GM21526 (cell line): ENCODE results near the gene KCNAB1.

ENCODE experiments used
- ATAC-seq: cut with Tn5 transposase; IDR thresholded peaks from one replicate; pipeline ENCODE4 v1.9.1; 2021; ENCODE audit warnings: moderate library complexity; ENCODE audit not compliant: unreplicated experiment, low FRiP score

Gene KCNAB1

GRCh38 chr3:156516284-156516683 lies 395.9 kb downstream of the KCNAB1 start:
- ATAC-seq, result no peak

DNA sequence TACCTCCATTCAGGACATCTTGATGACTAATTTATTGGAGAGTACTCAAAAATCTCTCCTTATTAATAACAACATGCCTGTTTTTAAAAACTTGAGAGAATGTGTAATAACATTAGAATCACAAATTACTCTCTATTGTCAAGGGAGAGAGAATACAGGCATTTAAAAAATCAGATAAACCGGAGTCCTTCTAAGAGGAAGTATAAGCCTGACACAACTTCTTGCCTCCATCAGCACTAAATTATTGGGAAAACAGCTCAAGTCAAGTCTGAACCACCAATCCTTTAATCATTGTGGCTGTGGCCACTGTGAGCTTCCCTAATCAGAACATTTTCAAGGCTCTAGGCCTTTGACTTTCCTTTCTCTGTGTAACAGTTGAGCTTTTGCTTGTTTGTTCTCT lies 396.6 kb downstream of the KCNAB1 start:
- no peak for ATAC-seq

DNA sequence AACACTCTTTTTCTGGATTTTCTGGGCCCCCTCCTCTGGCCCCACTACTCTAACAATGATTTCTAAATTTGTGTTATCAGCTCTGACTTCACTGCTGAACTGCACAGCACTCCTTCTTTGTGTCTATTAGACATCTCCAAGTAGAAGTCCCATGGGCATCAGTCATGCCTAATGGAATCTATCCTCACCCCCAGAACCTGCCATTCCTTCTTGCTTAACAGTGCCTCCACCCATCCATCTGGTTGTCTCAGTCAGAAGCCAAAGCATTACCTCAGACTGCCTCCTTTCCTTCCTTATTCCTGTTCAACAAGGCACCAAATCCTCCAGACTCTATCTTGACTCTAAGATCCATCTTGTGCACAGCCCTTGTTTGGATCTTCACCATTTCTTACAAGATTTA lies 398.3 kb downstream of the KCNAB1 start:
- ATAC-seq, result no peak

- ATAC-seq, result peak; percentile 45
These were observed 399.4 kb downstream of the KCNAB1 start for GRCh38 chr3:156519758-156520162.

- ATAC-seq, result no peak
These were observed 402.3 kb downstream of the KCNAB1 start for GRCh38 chr3:156522673-156523072.

DNA sequence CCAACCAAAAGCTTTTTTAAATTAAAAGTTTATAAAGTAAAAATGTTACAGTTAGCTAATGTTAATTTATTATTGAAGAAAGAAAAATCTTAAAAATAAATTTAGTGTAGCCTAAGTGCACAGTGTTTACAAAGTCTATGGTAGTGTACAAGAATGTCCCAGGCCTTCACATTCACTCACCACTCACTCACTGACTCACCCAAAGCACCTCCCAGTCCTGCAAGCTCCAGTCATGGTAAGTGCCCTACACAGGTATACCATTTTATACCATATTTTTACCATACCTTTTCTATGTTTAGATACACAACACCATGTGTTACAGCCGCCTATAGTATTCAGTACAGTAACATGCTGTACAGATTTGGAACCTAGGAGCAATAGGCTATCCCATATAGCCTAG lies 405.4 kb downstream of the KCNAB1 start:
- no peak for ATAC-seq

GRCh38 chr3:156527060-156527459 lies 406.7 kb downstream of the KCNAB1 start:
- no peak for ATAC-seq

DNA sequence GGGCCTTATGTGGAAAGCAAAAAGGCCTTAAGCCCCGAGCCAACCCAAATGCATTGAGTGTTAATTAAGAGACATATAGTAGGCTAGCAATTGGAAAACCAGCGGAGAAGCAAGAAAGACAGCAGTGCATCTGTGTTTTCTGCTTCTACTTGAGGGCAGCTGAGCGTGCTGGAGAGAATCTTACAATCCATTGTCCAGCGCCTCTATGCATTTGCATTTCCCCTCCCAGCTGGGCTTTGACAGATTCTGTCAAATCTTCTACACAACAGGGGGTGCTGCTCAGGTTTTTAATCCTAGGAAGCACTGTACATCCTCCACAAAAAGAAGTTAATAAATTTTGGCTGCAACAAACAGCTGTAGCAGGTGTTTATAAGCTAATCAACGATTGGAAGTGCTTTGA lies 410.6 kb downstream of the KCNAB1 start:
- no peak for ATAC-seq

DNA sequence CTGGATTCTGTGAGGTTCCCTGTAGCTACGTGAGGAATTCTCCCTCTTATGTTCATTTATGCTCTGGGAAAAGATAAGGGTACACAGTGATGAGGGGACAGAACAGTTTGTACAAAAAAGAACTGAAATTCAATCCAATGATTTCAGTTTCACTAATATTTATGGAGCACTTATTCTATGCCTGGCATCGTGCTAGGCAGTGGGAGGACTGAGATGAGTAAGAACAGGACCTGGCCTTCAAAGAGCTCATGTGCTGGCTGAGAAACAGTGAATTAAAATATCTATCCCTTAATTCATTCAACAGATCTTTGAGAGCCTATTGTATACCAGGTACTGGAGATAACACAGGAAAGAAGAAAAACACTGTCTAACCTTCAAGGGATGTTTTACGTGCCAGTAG lies 412.4 kb downstream of the KCNAB1 start:
- no peak for ATAC-seq

DNA sequence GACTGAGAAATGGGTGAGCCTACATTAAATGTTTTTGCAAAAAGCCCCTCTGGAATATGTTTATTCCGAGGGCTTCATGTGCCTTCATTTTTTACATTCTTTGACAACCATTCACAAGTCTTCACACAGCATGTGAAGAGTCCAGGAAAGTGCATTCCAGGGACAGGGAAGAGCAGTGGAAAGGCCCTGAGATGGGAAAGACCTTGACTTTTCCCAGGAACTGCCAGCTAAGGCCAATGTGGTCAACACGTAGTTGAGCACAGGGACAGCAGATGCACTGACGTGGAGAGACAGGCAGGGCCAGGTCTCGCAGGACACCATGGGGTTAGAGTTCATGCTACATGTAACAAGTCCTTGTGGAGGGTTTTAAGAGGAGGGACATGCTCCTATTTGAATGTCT lies 412.8 kb downstream of the KCNAB1 start:
- ATAC-seq, result no peak

DNA sequence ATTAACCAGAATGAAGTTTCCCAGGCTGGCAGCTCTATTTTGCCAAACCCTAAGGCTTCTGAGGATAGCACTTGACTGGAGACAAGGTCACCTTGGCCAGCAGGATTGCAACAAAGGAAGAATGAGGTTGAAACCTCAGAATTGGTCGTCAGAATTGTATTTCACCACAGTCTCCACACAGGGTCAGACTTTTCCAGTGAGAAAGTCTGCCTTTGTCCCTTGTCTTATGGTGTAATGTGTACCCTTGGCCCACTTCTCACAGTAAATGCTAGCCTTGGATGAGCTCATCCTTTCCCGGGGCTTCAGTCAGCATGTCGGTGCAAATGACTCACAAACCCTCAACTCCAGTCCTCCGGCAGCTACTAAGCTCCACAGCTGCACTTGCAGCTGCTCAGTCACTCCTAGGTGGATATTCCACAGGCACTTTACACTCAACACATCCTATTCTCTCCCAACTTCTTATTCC lies 414.8 kb downstream of the KCNAB1 start:
- no peak for ATAC-seq

GRCh38 chr3:156535798-156536197 lies 415.4 kb downstream of the KCNAB1 start:
- ATAC-seq, result no peak

DNA sequence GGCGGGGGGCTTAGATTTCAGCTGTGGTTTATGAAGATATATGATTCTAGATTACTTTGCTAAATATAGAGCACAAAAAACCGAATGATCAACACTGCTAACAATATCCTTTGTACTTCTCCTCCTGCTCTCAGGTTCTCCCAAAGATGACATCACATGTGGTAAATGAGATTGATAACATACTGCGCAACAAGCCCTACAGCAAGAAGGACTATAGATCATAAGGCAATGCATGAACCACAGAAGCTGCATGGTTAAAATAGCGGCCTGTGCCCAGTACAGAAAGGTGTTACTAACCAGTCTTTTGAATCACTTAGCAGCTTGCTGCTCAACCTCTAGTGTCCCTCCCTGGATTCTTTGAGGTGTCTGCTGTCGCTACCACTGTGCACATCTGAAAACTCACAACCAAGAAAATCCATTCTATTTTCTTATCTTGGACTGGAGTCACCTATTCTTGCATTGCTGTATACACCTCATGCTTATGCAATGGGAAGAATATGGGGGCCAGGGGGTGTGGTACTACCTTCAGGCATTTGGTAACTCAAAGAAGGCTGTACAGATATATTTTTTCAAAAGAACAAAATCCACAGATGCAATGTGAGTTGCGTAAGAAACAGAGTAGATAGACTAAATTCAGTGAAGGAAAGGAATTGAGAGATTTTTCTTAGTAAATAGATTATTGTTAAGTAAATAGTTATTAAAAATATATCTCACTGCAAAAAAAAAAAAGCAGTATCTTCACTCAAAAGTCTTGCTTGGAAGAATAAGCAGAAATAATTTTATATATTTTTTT lies 416.3 kb downstream of the KCNAB1 start:
- no peak for ATAC-seq

DNA sequence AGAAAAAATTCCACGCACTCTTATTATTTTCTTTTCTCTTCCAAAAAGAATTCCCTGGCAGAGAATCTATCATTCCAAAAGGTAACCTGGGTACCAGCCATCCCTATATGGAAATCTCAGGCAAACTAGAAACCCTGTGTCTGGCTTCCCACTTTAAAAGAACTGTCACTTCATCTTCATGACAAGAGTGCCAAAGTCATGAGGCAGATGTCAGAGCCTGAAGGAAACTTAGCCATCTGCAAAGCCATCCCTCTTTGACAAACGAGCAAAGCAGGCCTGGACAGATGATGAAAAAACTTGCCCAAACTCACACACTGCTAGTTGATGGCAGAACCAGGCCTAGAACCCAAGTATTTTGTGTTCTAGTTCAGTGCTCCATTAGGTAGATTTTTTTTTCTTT lies 418.7 kb downstream of the KCNAB1 start:
- no peak for ATAC-seq

GRCh38 chr3:156539802-156540201 lies 419.4 kb downstream of the KCNAB1 start:
- ATAC-seq, result no peak

DNA sequence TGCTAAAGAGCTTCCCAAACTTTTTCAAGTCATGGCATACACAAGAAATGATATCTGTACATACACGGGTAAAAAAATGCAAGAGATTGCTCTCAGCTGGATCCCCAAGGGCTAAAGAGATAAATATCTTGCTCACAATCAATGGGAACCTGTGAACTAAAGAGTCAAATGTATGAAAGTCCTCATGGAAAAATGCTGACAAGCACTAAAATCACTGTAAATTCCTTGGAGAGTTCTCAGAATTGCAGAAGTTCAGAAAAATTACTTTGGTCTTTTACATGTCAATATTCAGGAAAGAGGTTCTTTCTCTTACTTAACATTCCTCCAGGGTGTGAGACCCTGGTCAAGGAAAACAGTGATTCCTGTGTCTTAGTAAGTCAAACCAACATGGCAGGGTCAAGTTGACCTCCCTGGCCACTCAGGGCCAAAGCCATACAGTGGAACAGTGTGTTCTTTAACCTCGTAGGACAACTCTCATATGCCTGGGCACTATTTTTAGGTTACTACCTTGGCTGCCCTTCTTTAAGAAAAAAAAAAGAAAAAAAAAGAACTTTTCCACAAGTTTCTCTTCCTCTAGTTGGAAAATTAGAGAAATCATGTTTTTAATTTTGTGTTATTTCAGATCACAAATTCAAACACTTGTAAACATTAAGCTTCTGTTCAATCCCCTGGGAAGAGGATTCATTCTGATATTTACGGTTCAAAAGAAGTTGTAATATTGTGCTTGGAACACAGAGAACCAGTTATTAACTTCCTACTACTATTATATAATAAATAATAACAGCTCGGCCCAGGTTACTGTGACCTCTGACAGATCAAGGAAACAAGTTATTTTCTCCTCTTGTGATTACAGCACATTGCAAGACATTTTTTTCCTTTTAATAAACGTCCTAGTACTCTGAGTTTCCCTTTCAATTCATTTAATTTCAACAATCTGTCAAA lies 422.0 kb downstream of the KCNAB1 start:
- ATAC-seq, result no peak

- ATAC-seq, result no peak
These were observed 422.7 kb downstream of the KCNAB1 start for GRCh38 chr3:156543043-156543555.

DNA sequence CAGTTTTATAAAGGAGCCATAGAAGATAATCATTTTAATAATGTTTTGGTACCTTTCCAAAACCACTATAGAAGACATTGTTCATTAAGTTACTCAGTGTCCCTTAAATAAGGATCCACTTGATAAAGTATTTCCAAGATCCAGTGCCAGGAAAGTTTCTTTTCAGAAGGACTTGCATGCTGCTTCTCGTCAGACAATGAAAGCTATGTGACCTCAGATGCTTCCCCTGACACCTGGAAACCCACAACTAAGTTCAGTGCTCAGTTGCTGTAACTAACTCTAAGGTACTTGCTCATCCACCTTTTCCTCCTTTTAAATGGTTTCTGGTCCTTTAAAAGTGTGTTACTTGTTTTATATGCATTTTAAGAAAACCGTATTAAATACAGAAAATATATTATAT lies 427.3 kb downstream of the KCNAB1 start:
- no peak for ATAC-seq

DNA sequence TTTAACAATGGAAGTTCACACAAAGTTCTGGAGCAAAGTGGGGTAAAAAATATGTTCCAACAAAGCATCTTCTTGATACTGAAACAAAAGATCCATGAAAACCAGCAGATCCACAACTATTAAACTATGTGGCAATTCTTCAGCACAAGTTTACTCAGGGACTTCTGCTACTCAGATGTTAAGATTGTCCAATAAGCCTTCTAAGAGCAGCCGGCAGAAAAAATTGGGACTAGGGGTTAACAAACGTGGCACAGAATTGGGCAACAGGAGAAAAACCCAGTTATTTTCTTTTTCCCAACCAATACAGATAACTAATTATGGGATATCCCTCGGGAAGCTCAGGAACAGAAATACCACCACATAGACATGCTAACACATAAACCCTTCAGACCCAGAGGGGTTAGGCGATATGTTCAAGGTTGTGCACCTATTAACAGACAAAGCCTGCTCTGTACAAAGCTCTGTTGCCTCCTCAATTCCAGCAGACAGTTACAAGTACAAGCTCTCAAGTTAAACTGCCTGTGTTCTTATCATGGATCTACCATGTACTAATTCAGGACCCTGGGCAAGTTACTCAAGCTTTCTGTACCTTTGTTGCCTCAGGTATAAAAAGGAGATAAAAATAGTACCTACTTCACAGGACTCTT lies 427.8 kb downstream of the KCNAB1 start:
- ATAC-seq, result no peak

GRCh38 chr3:156548902-156549301 lies 428.5 kb downstream of the KCNAB1 start:
- no peak for ATAC-seq

GRCh38 chr3:156551261-156551660 lies 430.9 kb downstream of the KCNAB1 start:
- no peak for ATAC-seq
